ENCODE data around the gene ARHGAP33. TPM values are rescaled to one million over a fixed set of nuclear protein-coding genes. Genes with fewer than 3 reads are reported as not detected.

ARHGAP33 gene
- total and polyA plus RNA-seq, 10 of the 15 experiments (the other 5 are each of a cell fraction or from before 2014, with no cell fraction given) = 0.05 to 22.9 (median 2.3) TPM; not detected in 1

- TF ChIP-seq SREBF2 (IDR thresholded peaks at IDR 0.05; ENCODE audit: low read length) (no peak), ZNF687 (IDR thresholded peaks at IDR 0.05) (no peak), RUNX3 (IDR thresholded peaks at IDR 0.05; ENCODE audit: low read length) (no peak), POU2F2 (IDR thresholded peaks at IDR 0.05; ENCODE audit: borderline replicate concordance, low read depth, low read length) (no peak), ZBTB4 (CRISPR knock-in tag; IDR thresholded peaks at IDR 0.05) (no peak), JUNB (IDR thresholded peaks at IDR 0.05) (no peak)
These were observed 4.7 kb downstream of the ARHGAP33 start (continued) for GRCh38 chr19:35780058-35780457.
